Tibial artery (tissue), 4 donors: ENCODE measurements around the gene ESRRA.

Experiments used
- DNase-seq, 2 donors: peaks; one replicate each; pipeline ENCODE4 v3.0.0-alpha.2; 2019
- H3K27ac ChIP-seq, 2 donors: fragments of 200-600 bp; sonication (generic) in 1 of 2; 1 replicate in 1 of 2; 2 replicates in 1 of 2; pipeline ENCODE4 v1.5.1; 2018 to 2019; ENCODE audit warnings: mild to moderate bottlenecking in 1 of 2
- H3K27me3 ChIP-seq, 2 donors: fragments of 200-600 bp; sonication (generic) in 1 of 2; one replicate each; pipeline versions ENCODE4 v1.5.1 to v1.6.0; 2016 to 2019
- H3K36me3 ChIP-seq, 3 donors: fragments of 200-600 bp; sonication (generic) in 2 of 3; one replicate each; pipeline ENCODE4 v1.5.1; 2016 to 2019; ENCODE audit warnings: mild to moderate bottlenecking in 2 of 3
- H3K4me1 ChIP-seq, 4 donors: fragments of 200-600 bp; sonication (generic) in 2 of 4; 1 replicate in 3 of 4; 2 replicates in 1 of 4; pipeline ENCODE4 v1.5.1; 2016 to 2019
- H3K4me3 ChIP-seq, 2 donors: fragments of 200-600 bp; sonication (generic) in 1 of 2; 1 replicate in 1 of 2; 2 replicates in 1 of 2; pipeline ENCODE4 v1.5.1; 2018 to 2019; ENCODE audit warnings: mild to moderate bottlenecking in 2 of 2
- H3K9me3 ChIP-seq, 3 donors: fragments of 200-600 bp; sonication (generic) in 1 of 3; one replicate each; pipeline ENCODE4 v1.5.1; 2016 to 2019
- intact Hi-C: fragments of 100-400 bp; cut with DNase I; formaldehyde crosslinking; loops from one replicate; pipeline ENCODE4 v1.15.0; 2023; ENCODE audit warnings: low total_unique reads
- TF ChIP-seq, protein P1 (sequence below), 2 experiments: fragments of 200-600 bp in 1 of 2; fragments of 450-650 bp in 1 of 2; IDR thresholded peaks; one replicate each; pipeline ENCODE4 v1.5.1; 2017 to 2019; ENCODE audit warnings: antibody characterized with exemption in 2 of 2, mild to moderate bottlenecking in 1 of 2, moderate library complexity in 1 of 2

The ESRRA gene

GRCh38 chr11:64318766-64319761, 13.7 kb downstream of the ESRRA start:
- TF ChIP-seq, protein P1, sequence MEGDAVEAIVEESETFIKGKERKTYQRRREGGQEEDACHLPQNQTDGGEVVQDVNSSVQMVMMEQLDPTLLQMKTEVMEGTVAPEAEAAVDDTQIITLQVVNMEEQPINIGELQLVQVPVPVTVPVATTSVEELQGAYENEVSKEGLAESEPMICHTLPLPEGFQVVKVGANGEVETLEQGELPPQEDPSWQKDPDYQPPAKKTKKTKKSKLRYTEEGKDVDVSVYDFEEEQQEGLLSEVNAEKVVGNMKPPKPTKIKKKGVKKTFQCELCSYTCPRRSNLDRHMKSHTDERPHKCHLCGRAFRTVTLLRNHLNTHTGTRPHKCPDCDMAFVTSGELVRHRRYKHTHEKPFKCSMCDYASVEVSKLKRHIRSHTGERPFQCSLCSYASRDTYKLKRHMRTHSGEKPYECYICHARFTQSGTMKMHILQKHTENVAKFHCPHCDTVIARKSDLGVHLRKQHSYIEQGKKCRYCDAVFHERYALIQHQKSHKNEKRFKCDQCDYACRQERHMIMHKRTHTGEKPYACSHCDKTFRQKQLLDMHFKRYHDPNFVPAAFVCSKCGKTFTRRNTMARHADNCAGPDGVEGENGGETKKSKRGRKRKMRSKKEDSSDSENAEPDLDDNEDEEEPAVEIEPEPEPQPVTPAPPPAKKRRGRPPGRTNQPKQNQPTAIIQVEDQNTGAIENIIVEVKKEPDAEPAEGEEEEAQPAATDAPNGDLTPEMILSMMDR (IDR thresholded peaks at IDR 0.05), result no peak

GRCh38 chr11:64320556-64320955, 15.2 kb downstream of the ESRRA start:
- H3K27ac ChIP-seq, result no peak overlapping the region
- no peaks in the 10 kb centered on the region for H3K9me3 ChIP-seq
- H3K4me3 ChIP-seq, result no peak overlapping the region
- H3K4me1 ChIP-seq, result peaks cover 0 to 33% (median 22%) of the 10 kb centered on the region in 4 donors
- TF ChIP-seq, protein P1 (IDR thresholded peaks at IDR 0.05), result no peak
- intact Hi-C loops, result no loop called here
- peaks cover 2 to 38% (median 8%) of the 10 kb centered on the region in 3 donors for H3K36me3 ChIP-seq
- DNase-seq, result no peak
- H3K27me3 ChIP-seq, result no peaks in the 10 kb centered on the region

More at GRCh38 chr11:64318766-64319761, 13.7 kb downstream of the ESRRA start:
- intact Hi-C loops, result loop anchor here (2.0 kb wide), 1 partner anchor 36 kb away; no protein-coding TSS in a partner anchor
- no peaks in the 10 kb centered on the region for H3K9me3 ChIP-seq
- peak overlapping the region; percentile 85 to 93 for H3K4me3 ChIP-seq
- DNase-seq, result no peak
- peaks cover 8 to 53% (median 20%) of the 10 kb centered on the region in 3 donors for H3K36me3 ChIP-seq
- H3K4me1 ChIP-seq, result peaks cover 0 to 33% (median 22%) of the 10 kb centered on the region in 4 donors
- H3K27ac ChIP-seq, result peak overlapping the region; percentile 95 to 97
- H3K27me3 ChIP-seq, result no peaks in the 10 kb centered on the region

GRCh38 chr11:64321026-64321425, 15.7 kb downstream of the ESRRA start:
- Histone ChIP-seq H3K27ac (no peak overlapping the region), H3K27me3 (no peaks in the 10 kb centered on the region), H3K4me3 (no peak overlapping the region), H3K9me3 (no peaks in the 10 kb centered on the region), H3K4me1 (peaks cover 0 to 31% (median 22%) of the 10 kb centered on the region in 4 donors), H3K36me3 (peaks cover 0 to 34% (median 3%) of the 10 kb centered on the region in 3 donors)
- TF ChIP-seq, protein P1 (IDR thresholded peaks at IDR 0.05), result no peak
- intact Hi-C loops, result no loop called here
- DNase-seq, result no peak

DNA sequence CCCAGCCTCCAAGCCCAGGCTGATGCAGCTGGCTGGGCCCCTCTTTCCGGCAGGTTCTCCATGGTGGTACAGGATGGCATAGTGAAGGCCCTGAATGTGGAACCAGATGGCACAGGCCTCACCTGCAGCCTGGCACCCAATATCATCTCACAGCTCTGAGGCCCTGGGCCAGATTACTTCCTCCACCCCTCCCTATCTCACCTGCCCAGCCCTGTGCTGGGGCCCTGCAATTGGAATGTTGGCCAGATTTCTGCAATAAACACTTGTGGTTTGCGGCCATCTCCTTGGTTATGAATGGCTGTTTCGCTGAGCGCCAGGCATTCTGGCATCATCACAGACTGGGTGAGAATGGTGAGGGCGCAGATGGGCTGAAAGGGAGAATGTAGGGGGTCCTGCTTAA, 16.2 kb downstream of the ESRRA start:
- Histone ChIP-seq H3K36me3 (peaks cover 0 to 29% (median 0%) of the 10 kb centered on the region in 3 donors), H3K27me3 (no peaks in the 10 kb centered on the region), H3K9me3 (no peaks in the 10 kb centered on the region), H3K4me3 (no peak overlapping the region), H3K27ac (no peak overlapping the region), H3K4me1 (peaks cover 0 to 26% (median 17%) of the 10 kb centered on the region in 4 donors)
- TF ChIP-seq, protein P1 (IDR thresholded peaks at IDR 0.05), result no peak
- DNase-seq, result no peak
- intact Hi-C loops, result no loop called here

GRCh38 chr11:64322925-64323260, 17.6 kb downstream of the ESRRA start:
- Histone ChIP-seq H3K27me3 (no peaks in the 10 kb centered on the region), H3K4me1 (peaks cover 0 to 23% (median 13%) of the 10 kb centered on the region in 4 donors), H3K36me3 (peaks cover 0 to 27% (median 0%) of the 10 kb centered on the region in 3 donors), H3K4me3 (no peak overlapping the region), H3K27ac (no peak overlapping the region), H3K9me3 (no peaks in the 10 kb centered on the region)
- intact Hi-C loops, result no loop called here
- DNase-seq, result no peak
- TF ChIP-seq, protein P1 (IDR thresholded peaks at IDR 0.05), result no peak
